GM12878 (cell line): ENCODE results near the gene TMEM151A. TPM values are rescaled to one million over a fixed set of nuclear protein-coding genes. Genes with fewer than 3 reads are reported as not detected.

Experiments
- ATF2 ChIP-seq: IDR thresholded peaks from 2 replicates; pipeline ENCODE4 v1.6.1; 2012; ENCODE audit warnings: low read length, inconsistent platforms
- BMI1 ChIP-seq: fragments of 450-650 bp; IDR thresholded peaks from 2 replicates; pipeline ENCODE4 v1.6.1; 2016; ENCODE audit warnings: mild to moderate bottlenecking, moderate library complexity, borderline replicate concordance
- BRCA1 ChIP-seq: IDR thresholded peaks from 2 replicates; pipeline ENCODE4 v1.6.1; 2011; ENCODE audit warnings: low read depth, low read length, improper control_type of control experiment
- EGR1 ChIP-seq, 2 experiments: IDR thresholded peaks; 1 replicate in 1 of 2; 2 replicates in 1 of 2; pipeline ENCODE4 v1.6.1; 2011 to 2012; ENCODE audit warnings: low read depth in 2 of 2, low read length in 2 of 2, borderline replicate concordance in 1 of 2, mild to moderate bottlenecking in 1 of 2, moderate library complexity in 1 of 2
- HDAC6 ChIP-seq: fragments of 200-600 bp; sonication (generic); IDR thresholded peaks from one replicate; pipeline ENCODE4 v1.8.0; 2017; ENCODE audit warnings: antibody characterized with exemption; ENCODE audit not compliant: unreplicated experiment
- KLF5 ChIP-seq: fragments of 450-650 bp; IDR thresholded peaks from 2 replicates; pipeline ENCODE4 v1.6.1; 2014; ENCODE audit warnings: mild to moderate bottlenecking; ENCODE audit not compliant: partially characterized antibody
- MEF2A ChIP-seq: IDR thresholded peaks from 2 replicates; pipeline ENCODE4 v1.6.1; 2011; ENCODE audit warnings: low read depth, mild to moderate bottlenecking, low read length, moderate library complexity; ENCODE audit not compliant: insufficient read depth
- MEF2B ChIP-seq: fragments of 450-650 bp; IDR thresholded peaks from 2 replicates; pipeline ENCODE4 v1.6.1; 2018; ENCODE audit warnings: mild to moderate bottlenecking, moderate library complexity; ENCODE audit not compliant: partially characterized antibody, poor library complexity, severe bottlenecking
- MYC ChIP-seq: IDR thresholded peaks from 2 replicates; pipeline ENCODE4 v1.6.1; 2011; ENCODE audit warnings: mild to moderate bottlenecking, low read length, moderate library complexity, inconsistent platforms; ENCODE audit not compliant: insufficient read depth, insufficient replicate concordance, insufficient read length, severe bottlenecking
- NFIC ChIP-seq: IDR thresholded peaks from 2 replicates; pipeline ENCODE4 v1.6.1; 2012; ENCODE audit warnings: low read depth, mild to moderate bottlenecking, inconsistent platforms, low read length, moderate library complexity
- NFYB ChIP-seq: IDR thresholded peaks from 2 replicates; pipeline ENCODE4 v1.6.1; 2011; ENCODE audit warnings: low read depth, mild to moderate bottlenecking, low read length, improper control_type of control experiment, moderate library complexity; ENCODE audit not compliant: insufficient read depth
- POLR2AphosphoS5 ChIP-seq: IDR thresholded peaks from 2 replicates; pipeline ENCODE4 v1.6.1; 2011; ENCODE audit warnings: mild to moderate bottlenecking, low read length, inconsistent platforms
- REST ChIP-seq: IDR thresholded peaks from 2 replicates; pipeline ENCODE4 v1.6.1; 2012; ENCODE audit warnings: mild to moderate bottlenecking, low read depth, low read length
- SIN3A ChIP-seq: IDR thresholded peaks from 2 replicates; pipeline ENCODE4 v1.6.1; 2012; ENCODE audit warnings: low read depth, low read length, improper control_type of control experiment
- SMAD1 ChIP-seq: fragments of 450-650 bp; IDR thresholded peaks from 2 replicates; pipeline ENCODE4 v1.6.1; 2018; ENCODE audit warnings: mild to moderate bottlenecking, low read depth; ENCODE audit not compliant: partially characterized antibody
- SMARCA5 ChIP-seq: fragments of 450-650 bp; IDR thresholded peaks from 2 replicates; pipeline ENCODE4 v1.6.1; 2017; ENCODE audit warnings: mild to moderate bottlenecking
- STAT1 ChIP-seq: fragments of 450-650 bp; conservative IDR thresholded peaks from 2 replicates; pipeline ENCODE4 v1.6.1; 2014; ENCODE audit warnings: antibody characterized with exemption, mild to moderate bottlenecking
- SUZ12 ChIP-seq: fragments of 200-600 bp; sonication (generic); IDR thresholded peaks from one replicate; pipeline ENCODE4 v1.6.1; 2018; ENCODE audit warnings: antibody characterized with exemption, mild to moderate bottlenecking; ENCODE audit not compliant: unreplicated experiment
- TAF1 ChIP-seq: IDR thresholded peaks from 2 replicates; pipeline ENCODE4 v1.6.1; 2011; ENCODE audit warnings: mild to moderate bottlenecking, low read depth, low read length, borderline replicate concordance
- TARDBP ChIP-seq: IDR thresholded peaks from 2 replicates; pipeline ENCODE4 v1.6.1; 2016; ENCODE audit warnings: borderline replicate concordance
- TCF3 ChIP-seq: IDR thresholded peaks from 2 replicates; pipeline ENCODE4 v1.6.1; 2012; ENCODE audit warnings: low read depth, mild to moderate bottlenecking, low read length, borderline replicate concordance; ENCODE audit not compliant: insufficient read depth
- YBX1 ChIP-seq: fragments of 450-650 bp; IDR thresholded peaks from 2 replicates; pipeline ENCODE4 v1.6.1; 2016; ENCODE audit warnings: antibody characterized with exemption
- ZNF207 ChIP-seq: fragments of 450-650 bp; IDR thresholded peaks from 2 replicates; pipeline ENCODE4 v1.6.1; 2014; ENCODE audit warnings: antibody characterized with exemption, mild to moderate bottlenecking, borderline replicate concordance
- polyA plus RNA-seq, 11 experiments: library from polyadenylated mRNA; depleted of rRNA in 4 of 11; unstranded in 6 of 11; stranded (reverse) in 5 of 11; fragments of >200 nt; fragmentation: Nextera tagmentation in 4 of 11; fragmentation: Illumina TruSeq in 1 of 11; extraction: Ambion mirVana in 4 of 11; extraction: Trizol in 1 of 11; gene quantifications; 1 replicate in 1 of 11; 2 replicates in 10 of 11; pipeline versions ENCODE4 v1.2.1 to v1.2.3, GENCODE V29; 2011 to 2016; ENCODE audit warnings: inconsistent platforms in 2 of 11, missing spikeins in 2 of 11, low read depth in 1 of 11
- total RNA-seq, 4 experiments: library from RNA; depleted of rRNA in 3 of 4; stranded (reverse); fragments of >200 nt in 3 of 4; fragmentation: Illumina TruSeq in 1 of 4; extraction: Trizol in 1 of 4; gene quantifications; 2 replicates each; pipeline versions ENCODE4 v1.2.1 to v1.2.3, GENCODE V29; 2013 to 2021

The TMEM151A gene
- total and polyA plus RNA-seq, 10 of the 15 experiments (the other 5 are each of a cell fraction or from before 2014, with no cell fraction given), result not detected

DNA sequence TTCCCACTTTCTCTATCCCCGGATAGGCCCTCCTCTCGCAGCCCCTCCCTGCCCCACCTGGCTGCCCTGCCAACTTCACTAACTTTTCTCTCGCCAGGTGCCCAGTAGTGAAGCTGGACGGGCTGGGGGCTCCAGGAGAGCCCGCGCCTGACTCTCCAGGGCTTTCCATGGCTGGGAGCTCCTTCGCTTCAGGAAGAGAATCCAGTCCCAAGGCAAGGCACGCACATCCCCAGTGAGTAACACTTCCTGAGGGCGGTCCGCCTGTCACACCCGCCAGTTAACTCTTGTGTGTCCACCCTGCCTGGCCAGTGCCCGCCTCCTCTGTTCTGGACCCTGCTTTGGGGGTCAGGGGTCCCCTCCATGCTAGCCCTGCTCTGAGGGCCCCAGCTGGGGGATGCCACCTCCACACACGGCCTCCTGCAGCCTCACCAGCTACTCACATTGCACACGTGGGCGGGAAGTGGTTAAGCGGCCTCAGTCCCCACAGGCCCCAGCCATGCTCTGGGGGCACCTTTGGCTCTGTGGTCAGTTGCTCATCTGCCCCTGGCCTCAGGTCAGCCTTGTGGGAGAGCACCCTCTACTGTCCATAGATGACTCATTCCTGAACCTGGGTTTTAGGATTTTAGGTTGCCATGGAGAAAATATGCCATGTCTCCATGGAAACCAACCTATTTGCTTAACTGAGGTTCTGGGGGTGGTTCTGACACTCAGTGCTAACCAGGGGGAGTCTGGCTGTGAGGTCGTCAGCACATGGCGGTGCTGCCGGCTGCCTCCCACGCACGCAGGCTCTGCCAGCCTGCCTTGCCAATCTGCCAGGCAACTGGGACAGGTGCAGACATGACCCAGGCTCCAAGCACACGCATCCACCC is 44.8 kb downstream of the TMEM151A start, which contains the start of gene RIN1 (continued):
- TF ChIP-seq MEF2A, result no peak
- no peak for TF ChIP-seq SUZ12
- TF ChIP-seq STAT1, result peak; percentile 52; the same call in 1 of the 2 replicates
- peak in 1 of 2 experiments; percentile 81; a peak in 2 of 3 replicates for TF ChIP-seq EGR1 (IDR thresholded peaks at IDR 0.05; ENCODE audit: borderline replicate concordance in 1 of 2, low read depth in 2 of 2, low read length in 2 of 2)
- TF ChIP-seq MYC, result no peak
- no peak for TF ChIP-seq KLF5
- 0 out of 2 replicates have a peak, but pooled peaks have one; percentile 32 for TF ChIP-seq SIN3A
- TF ChIP-seq ATF2, result no peak
- TF ChIP-seq BMI1, result peak; percentile 94
- TF ChIP-seq NFIC, result no peak; the same call in 1 of the 2 replicates
- no peak for TF ChIP-seq BRCA1
- TF ChIP-seq TAF1, result no peak
- TF ChIP-seq TCF3, result 0 out of 2 replicates have a peak, but pooled peaks have one; percentile 2
- no peak for TF ChIP-seq NFYB
- peak; percentile 80 for TF ChIP-seq MEF2B
- no peak for TF ChIP-seq SMAD1
- TF ChIP-seq REST, result no peak
- peak; percentile 66; the same call in 1 of the 2 replicates for TF ChIP-seq ZNF207
- TF ChIP-seq POLR2AphosphoS5, result peak; percentile 50
- no peak for TF ChIP-seq YBX1
- 0 out of 2 replicates have a peak, but pooled peaks have one; percentile 37 for TF ChIP-seq SMARCA5
- TF ChIP-seq HDAC6, result no peak
- TF ChIP-seq TARDBP, result no peak
